T-cell (primary cell): ENCODE measurements around the gene THOC5. TPM values are rescaled to one million over a fixed set of nuclear protein-coding genes. Genes with fewer than 3 reads are reported as not detected.
"Not testable (repeated sequence)": the region's sequence is repeated elsewhere in the genome, so short reads cannot be mapped to it uniquely, and the experiment has no call there.

Experiments used
- ATAC-seq, 4 experiments: fragments of 200-7000 bp in 3 of 4; fragments of 150-1000 bp in 1 of 4; cut with Tn5 transposase; replicated peaks in 1 of 4; 1 replicate in 3 of 4; 2 replicates in 1 of 4; pipeline ENCODE4 v1.10.0; 2021; ENCODE audit warnings: moderate library complexity in 3 of 4, mild to moderate bottlenecking in 2 of 4, moderate number of reproducible peaks in 1 of 4
- CTCF ChIA-PET, 2 donors: fragments of 300-600 bp; sonication (Branson Sonifier 250); formaldehyde crosslinking; loops; one replicate each; lab custom pipeline; 2022; ENCODE audit warnings: antibody characterized with exemption in 2 of 2; lab: Charles Lee
- POLR2A ChIA-PET, 2 donors: fragments of 300-600 bp; sonication (Branson Sonifier 250); formaldehyde crosslinking; loops; one replicate each; lab custom pipeline; 2022; ENCODE audit warnings: antibody characterized with exemption in 2 of 2; lab: Charles Lee
- DNase-seq, 35 experiments: peaks; one replicate each; pipeline versions ENCODE4 v3.0.0 to v3.0.0-alpha.2; 2013 to 2023
- H3K27ac ChIP-seq: one replicate; pipeline ENCODE4 v1.5.1; 2013; ENCODE audit warnings: low read length
- H3K27me3 ChIP-seq, 2 experiments: replicated peaks in 1 of 2; 1 replicate in 1 of 2; 2 replicates in 1 of 2; pipeline versions ENCODE4 v1.6.1 to v1.7.0; 2013; ENCODE audit warnings: low read length in 1 of 2, mixed read lengths in 1 of 2; ENCODE audit not compliant: control insufficient read depth in 2 of 2, insufficient read depth in 2 of 2; ENCODE audit errors: extremely low read depth in 1 of 2
- H3K36me3 ChIP-seq, 2 donors: 1 replicate in 1 of 2; 2 replicates in 1 of 2; pipeline versions ENCODE4 v1.6.1 to v1.7.0; 2013; ENCODE audit warnings: low read length in 1 of 2; ENCODE audit not compliant: control insufficient read depth in 2 of 2, insufficient read depth in 1 of 2; ENCODE audit errors: extremely low read depth in 1 of 2
- H3K4me1 ChIP-seq, 2 experiments: 1 replicate in 1 of 2; 2 replicates in 1 of 2; pipeline versions ENCODE4 v1.6.1 to v1.7.0; 2013; ENCODE audit warnings: low read length in 2 of 2, mixed read lengths in 1 of 2; ENCODE audit not compliant: insufficient read depth in 2 of 2, control insufficient read depth in 1 of 2; ENCODE audit errors: extremely low read depth in 1 of 2
- H3K4me3 ChIP-seq, 2 donors: 1 replicate in 1 of 2; 2 replicates in 1 of 2; pipeline versions ENCODE4 v1.5.1 to v1.7.0; 2013; ENCODE audit warnings: mild to moderate bottlenecking in 2 of 2, low read length in 1 of 2, moderate library complexity in 1 of 2; ENCODE audit not compliant: control insufficient read depth in 1 of 2; ENCODE audit errors: extremely low read depth in 1 of 2
- H3K9me3 ChIP-seq: 2 replicates; pipeline ENCODE4 v1.7.0; 2013
- H3K27ac Mint-ChIP-seq, 2 donors: one replicate each; pipeline ENCODE4 v1.8.0; 2020 to 2021; ENCODE audit warnings: mild to moderate bottlenecking in 2 of 2, mixed read lengths in 2 of 2
- H3K27me3 Mint-ChIP-seq, 2 donors: one replicate each; pipeline ENCODE4 v1.8.0; 2021 to 2022; ENCODE audit warnings: mixed read lengths in 2 of 2
- H3K36me3 Mint-ChIP-seq: one replicate; pipeline ENCODE4 v1.8.0; 2021; ENCODE audit warnings: mixed read lengths
- H3K4me1 Mint-ChIP-seq, 3 donors: one replicate each; pipeline ENCODE4 v1.8.0; 2020 to 2022; ENCODE audit warnings: mixed read lengths in 3 of 3, mild to moderate bottlenecking in 1 of 3
- H3K4me3 Mint-ChIP-seq, 3 donors: one replicate each; pipeline ENCODE4 v1.8.0; 2020 to 2022; ENCODE audit warnings: mild to moderate bottlenecking in 3 of 3, mixed read lengths in 3 of 3, moderate library complexity in 3 of 3
- H3K9me3 Mint-ChIP-seq, 3 donors: one replicate each; pipeline ENCODE4 v1.8.0; 2020 to 2022; ENCODE audit warnings: mixed read lengths in 3 of 3
- WGBS: methylation state at CpG from one replicate; pipeline ENCODE4 v1.1.5; 2013; ENCODE audit warnings: missing lambda C conversion rate; ENCODE audit not compliant: insufficient coverage; 5-methylcytosine and 5-hydroxymethylcytosine counted together
- total RNA-seq, 35 experiments: library from RNA in 6 of 35; stranded (reverse) in 6 of 35; fragments of 120-200 nt in 1 of 35; gene quantifications; one replicate each; pipeline versions ENCODE4 v1.2.1 to v1.2.4 and lab custom pipeline; 2013 to 2026

The THOC5 gene
- total RNA-seq, 5 donors from 2014 or later (not counting 1 experiment from before 2014, with no cell fraction given): 36.9 to 55.4 (median 48.5) TPM

DNA sequence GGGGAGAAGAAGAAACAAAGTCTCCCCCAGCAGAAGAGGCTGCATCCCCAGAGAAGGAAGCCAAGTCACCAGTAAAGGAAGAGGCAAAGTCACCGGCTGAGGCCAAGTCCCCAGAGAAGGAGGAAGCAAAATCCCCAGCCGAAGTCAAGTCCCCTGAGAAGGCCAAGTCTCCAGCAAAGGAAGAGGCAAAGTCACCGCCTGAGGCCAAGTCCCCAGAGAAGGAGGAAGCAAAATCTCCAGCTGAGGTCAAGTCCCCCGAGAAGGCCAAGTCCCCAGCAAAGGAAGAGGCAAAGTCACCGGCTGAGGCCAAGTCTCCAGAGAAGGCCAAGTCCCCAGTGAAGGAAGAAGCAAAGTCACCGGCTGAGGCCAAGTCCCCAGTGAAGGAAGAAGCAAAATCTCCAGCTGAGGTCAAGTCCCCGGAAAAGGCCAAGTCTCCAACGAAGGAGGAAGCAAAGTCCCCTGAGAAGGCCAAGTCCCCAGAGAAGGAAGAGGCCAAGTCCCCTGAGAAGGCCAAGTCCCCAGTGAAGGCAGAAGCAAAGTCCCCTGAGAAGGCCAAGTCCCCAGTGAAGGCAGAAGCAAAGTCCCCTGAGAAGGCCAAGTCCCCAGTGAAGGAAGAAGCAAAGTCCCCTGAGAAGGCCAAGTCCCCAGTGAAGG lies 64.3 kb downstream of the THOC5 start:
- CTCF ChIA-PET, H3K27ac ChIP-seq, ATAC-seq, H3K36me3 Mint-ChIP-seq, H3K4me1 ChIP-seq, POLR2A ChIA-PET, H3K36me3 ChIP-seq, H3K4me3 ChIP-seq, H3K27me3 Mint-ChIP-seq, H3K4me1 Mint-ChIP-seq, H3K9me3 Mint-ChIP-seq, H3K9me3 ChIP-seq, H3K27me3 ChIP-seq, H3K27ac Mint-ChIP-seq, H3K4me3 Mint-ChIP-seq, DNase-seq: not testable (repeated sequence)
- WGBS: 88% methylated on average over 8 of the region's 8 CpGs

DNA sequence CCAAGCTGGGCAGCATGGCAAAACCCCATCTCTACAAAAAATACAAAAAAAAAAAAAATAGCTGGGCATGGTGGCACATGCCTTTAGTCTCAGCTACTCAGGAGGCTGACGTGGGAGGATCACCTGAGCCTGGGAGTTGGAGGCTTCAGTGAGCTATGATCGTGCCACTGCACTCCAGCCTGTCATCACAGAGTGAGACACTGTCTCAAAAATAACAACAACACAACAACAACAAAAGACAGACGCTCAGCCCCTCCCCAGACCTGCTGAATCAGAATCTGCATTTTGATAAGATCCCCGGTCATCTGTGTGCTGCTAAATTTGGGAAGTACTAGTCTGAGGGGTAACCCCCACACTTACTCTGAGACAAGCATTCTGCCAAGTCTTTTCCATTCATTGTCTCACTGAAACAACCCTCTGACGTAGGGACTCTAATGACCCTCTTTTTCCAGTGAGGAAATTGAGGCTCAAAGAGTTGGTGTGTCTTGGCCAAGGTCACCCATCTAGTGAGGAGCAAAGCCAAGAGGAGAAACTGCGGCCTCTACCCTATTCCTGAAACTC lies 66.1 kb downstream of the THOC5 start:
- Mint-ChIP-seq H3K4me3 (no peak overlapping the region), H3K9me3 (no peaks in the 10 kb centered on the region), H3K27ac (no peak overlapping the region), H3K36me3 (no peaks in the 10 kb centered on the region), H3K4me1 (no peaks in the 10 kb centered on the region), H3K27me3 (peaks cover 0 to 4% of the 10 kb centered on the region in 2 donors)
- Histone ChIP-seq H3K36me3 (no peaks in the 10 kb centered on the region), H3K4me1 (no peaks in the 10 kb centered on the region), H3K9me3 (no peaks in the 10 kb centered on the region), H3K27me3 (peaks cover 0 to 7% of the 10 kb centered on the region in 2 experiments), H3K4me3 (no peak overlapping the region), H3K27ac (no peak overlapping the region)
- ATAC-seq (no peak), DNase-seq (no peak)
- ChIA-PET POLR2A (no interaction called here), CTCF (no interaction called here)
- no CpG with 5 or more reads among the region's 6 CpGs for WGBS

GRCh38 chr22:29485448-29485847 lies 68.1 kb downstream of the THOC5 start:
- Mint-ChIP-seq H3K4me3 (no peak overlapping the region), H3K9me3 (no peaks in the 10 kb centered on the region), H3K36me3 (no peaks in the 10 kb centered on the region), H3K4me1 (peaks cover 6 to 7% (median 7%) of the 10 kb centered on the region in 3 donors), H3K27ac (no peak overlapping the region), H3K27me3 (peaks cover 10 to 19% of the 10 kb centered on the region in 2 donors)
- ATAC-seq (no peak), DNase-seq (no peak)
- peaks cover 0 to 7% of the 10 kb centered on the region in 2 experiments for H3K4me1 ChIP-seq
- no peak overlapping the region for H3K4me3 ChIP-seq
- WGBS: 89% methylated on average over 8 of the region's 8 CpGs
- ChIA-PET POLR2A (no interaction called here), CTCF (no interaction called here)
- H3K36me3 ChIP-seq: no peaks in the 10 kb centered on the region
- no peak overlapping the region for H3K27ac ChIP-seq
- H3K27me3 ChIP-seq: peaks cover 2 to 21% of the 10 kb centered on the region in 2 experiments
- H3K9me3 ChIP-seq: no peaks in the 10 kb centered on the region

DNA sequence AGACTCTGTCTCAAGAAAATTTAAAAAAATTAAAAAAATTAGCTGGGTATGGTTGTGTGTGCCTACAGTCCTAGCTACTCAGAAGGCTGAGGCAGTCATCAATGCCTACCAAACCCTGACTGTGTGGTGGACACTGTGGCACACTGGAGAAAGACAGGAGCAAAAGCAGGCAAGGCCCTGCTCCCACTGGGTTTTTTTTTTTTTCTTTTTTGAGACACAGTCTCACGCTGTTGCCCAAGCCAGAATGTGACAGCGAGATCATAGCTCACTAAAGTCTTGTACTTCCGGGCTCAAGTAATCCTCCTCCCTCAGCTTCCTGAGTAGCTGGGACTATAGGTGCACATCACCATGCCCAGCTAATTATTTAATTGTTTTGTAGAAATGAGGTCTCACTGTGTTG lies 68.9 kb downstream of the THOC5 start:
- H3K4me1 Mint-ChIP-seq: peaks cover 7 to 9% (median 8%) of the 10 kb centered on the region in 3 donors
- ATAC-seq: no peak
- peaks cover 3 to 27% of the 10 kb centered on the region in 2 experiments for H3K27me3 ChIP-seq
- DNase-seq: no peak
- no peaks in the 10 kb centered on the region for H3K9me3 ChIP-seq
- no peak overlapping the region for H3K4me3 ChIP-seq
- H3K4me1 ChIP-seq: peaks cover 0 to 14% of the 10 kb centered on the region in 2 experiments
- no peaks in the 10 kb centered on the region for H3K36me3 Mint-ChIP-seq
- peaks cover 12 to 21% of the 10 kb centered on the region in 2 donors for H3K27me3 Mint-ChIP-seq
- no peak overlapping the region for H3K27ac Mint-ChIP-seq
- H3K27ac ChIP-seq: no peak overlapping the region
- WGBS: no CpG with 5 or more reads among the region's 3 CpGs
- no peaks in the 10 kb centered on the region for H3K9me3 Mint-ChIP-seq
- ChIA-PET CTCF (no interaction called here), POLR2A (interaction anchor here in 1 of 2 donors (0.7 kb wide), 1 partner anchor 11 kb away, joined by 5 read pairs; no protein-coding TSS in a partner anchor)
- no peak overlapping the region for H3K4me3 Mint-ChIP-seq
- no peaks in the 10 kb centered on the region for H3K36me3 ChIP-seq

- 96% methylated on average over 12 of the region's 13 CpGs for WGBS
Measured at GRCh38 chr22:29483254-29483653, 70.3 kb downstream of the THOC5 start.

GRCh38 chr22:29482726-29483125 lies 70.8 kb downstream of the THOC5 start:
- 98% methylated on average over 5 of the region's 7 CpGs for whole genome bisulfite sequencing
- Histone ChIP-seq H3K4me3 (no peak overlapping the region), H3K27ac (no peak overlapping the region), H3K27me3 (peaks cover 4 to 46% of the 10 kb centered on the region in 2 experiments), H3K36me3 (no peaks in the 10 kb centered on the region), H3K9me3 (no peaks in the 10 kb centered on the region), H3K4me1 (peaks cover 0 to 26% of the 10 kb centered on the region in 2 experiments)
- Mint-ChIP-seq H3K36me3 (no peaks in the 10 kb centered on the region), H3K27ac (no peak overlapping the region), H3K4me1 (peaks cover 19 to 22% (median 20%) of the 10 kb centered on the region in 3 donors), H3K9me3 (no peaks in the 10 kb centered on the region), H3K4me3 (no peak overlapping the region), H3K27me3 (peaks cover 28 to 40% of the 10 kb centered on the region in 2 donors)
- no peak for ATAC-seq
- POLR2A ChIA-PET: interaction anchor here in 1 of 2 donors (0.7 kb wide), 1 partner anchor 101 kb away, joined by 7 read pairs; no protein-coding TSS in a partner anchor
- no peak for DNase-seq
- CTCF ChIA-PET: no interaction called here

More at GRCh38 chr22:29483254-29483653, 70.3 kb downstream of the THOC5 start:
- H3K27ac ChIP-seq: no peak overlapping the region
- H3K36me3 ChIP-seq: no peaks in the 10 kb centered on the region
- no peak overlapping the region for H3K4me3 ChIP-seq
- no peak for ATAC-seq
- Mint-ChIP-seq H3K4me1 (peaks cover 19% of the 10 kb centered on the region in 3 donors), H3K27ac (no peak overlapping the region), H3K36me3 (no peaks in the 10 kb centered on the region), H3K9me3 (no peaks in the 10 kb centered on the region), H3K27me3 (peaks cover 26 to 34% of the 10 kb centered on the region in 2 donors), H3K4me3 (no peak overlapping the region)
- peaks cover 0 to 25% of the 10 kb centered on the region in 2 experiments for H3K4me1 ChIP-seq
- peaks cover 4 to 41% of the 10 kb centered on the region in 2 experiments for H3K27me3 ChIP-seq
- H3K9me3 ChIP-seq: no peaks in the 10 kb centered on the region
- ChIA-PET CTCF (no interaction called here), POLR2A (interaction anchor here in 1 of 2 donors (0.7 kb wide), 1 partner anchor 102 kb away, joined by 7 read pairs; no protein-coding TSS in a partner anchor)
- DNase-seq: no peak
